IPS-18c (cell line): ENCODE measurements around the gene LRCH4.
A peak's percentile ranks its signal among the peaks of the same experiment; 100 is the strongest.
"Not testable (repeated sequence)": the region's sequence is repeated elsewhere in the genome, so short reads cannot be mapped to it uniquely, and the experiment has no call there.

Source experiments
- H3K4me3 ChIP-seq: 2 replicates; pipeline ENCODE4 v1.7.0; 2013; ENCODE audit warnings: low read depth, mild to moderate bottlenecking, low read length, moderate library complexity; ENCODE audit not compliant: insufficient read depth
- H3K9me3 ChIP-seq: one replicate; pipeline ENCODE4 v1.6.1; 2013; ENCODE audit warnings: mild to moderate bottlenecking, low read length, moderate library complexity; ENCODE audit not compliant: control insufficient read depth, insufficient read depth

Gene LRCH4

DNA sequence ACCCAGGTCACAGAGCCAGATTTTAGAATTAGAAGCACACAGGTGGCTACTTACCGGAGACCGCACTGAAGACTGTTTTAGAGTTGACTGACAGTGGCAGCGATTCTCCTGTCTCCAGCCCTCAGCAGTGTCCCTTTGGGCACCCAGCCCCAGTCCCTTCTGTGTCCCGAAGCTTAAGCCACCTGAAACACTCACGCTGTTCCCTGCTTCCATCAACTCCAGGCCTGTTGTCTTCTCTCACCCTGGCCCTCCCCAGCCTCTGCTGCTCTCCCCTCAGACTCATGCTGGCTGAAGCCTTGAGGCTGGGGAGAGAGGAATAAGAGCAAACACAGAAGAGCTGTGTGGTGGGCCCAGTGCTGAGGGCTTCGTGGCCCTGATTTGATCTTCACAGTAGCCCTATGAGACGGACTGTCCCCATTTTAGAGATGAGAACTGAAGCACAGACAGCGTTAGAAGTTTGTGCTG is 22.8 kb downstream of the LRCH4 start:
- Histone ChIP-seq H3K9me3 (no peaks in the 10 kb centered on the region), H3K4me3 (no peak overlapping the region)

DNA sequence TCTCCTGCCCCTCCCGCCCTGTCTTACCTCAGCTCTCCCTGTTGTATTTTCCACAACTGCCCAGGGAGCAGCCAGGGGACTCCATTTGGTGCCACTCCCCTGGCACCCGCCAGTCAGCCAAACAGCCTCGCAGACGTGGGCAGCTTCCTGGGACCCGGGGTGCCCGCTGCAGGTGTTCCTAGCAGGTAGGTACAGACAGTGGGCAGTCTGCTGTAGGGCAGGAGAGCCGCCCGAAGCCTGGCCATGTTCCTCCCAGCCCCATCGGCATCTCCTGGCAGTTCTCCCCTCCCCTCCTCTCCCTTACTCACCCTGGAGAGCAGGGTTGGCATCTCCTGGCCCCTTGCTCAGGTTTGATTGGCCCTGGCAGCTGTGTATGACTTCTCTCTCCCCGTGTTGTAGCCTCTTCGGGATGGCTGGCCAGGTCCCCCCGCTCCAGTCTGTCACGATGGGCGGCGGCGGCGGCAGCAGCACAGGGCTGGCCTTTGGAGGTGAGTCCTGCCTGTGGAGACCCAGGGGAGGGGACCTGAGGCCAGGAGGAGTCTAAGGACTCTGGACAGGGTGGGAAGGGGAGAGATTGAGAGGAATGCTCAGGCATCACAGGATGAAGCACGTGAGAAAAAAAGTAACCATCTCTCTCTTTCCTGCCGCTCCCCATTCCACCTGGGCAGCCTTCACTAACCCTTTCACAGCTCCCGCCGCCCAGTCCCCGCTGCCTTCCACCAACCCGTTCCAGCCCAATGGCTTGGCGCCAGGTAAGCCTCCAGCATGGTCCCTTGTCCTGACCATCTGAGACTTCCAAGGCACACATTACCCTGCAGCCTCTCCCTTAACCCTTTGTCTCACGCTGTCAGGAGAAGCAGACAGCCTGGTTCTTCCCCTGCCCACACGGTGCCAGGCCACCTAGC is 23.5 kb downstream of the LRCH4 start:
- H3K9me3 ChIP-seq: no peaks in the 10 kb centered on the region
- no peak overlapping the region for H3K4me3 ChIP-seq

- Histone ChIP-seq H3K9me3 (no peaks in the 10 kb centered on the region), H3K4me3 (no peak overlapping the region)
These were observed 24.3 kb downstream of the LRCH4 start for GRCh38 chr7:100561491-100562194.

- H3K4me3 ChIP-seq: no peak overlapping the region
- H3K9me3 ChIP-seq: no peaks in the 10 kb centered on the region
These were observed 26.8 kb downstream of the LRCH4 start for GRCh38 chr7:100559127-100559526.

DNA sequence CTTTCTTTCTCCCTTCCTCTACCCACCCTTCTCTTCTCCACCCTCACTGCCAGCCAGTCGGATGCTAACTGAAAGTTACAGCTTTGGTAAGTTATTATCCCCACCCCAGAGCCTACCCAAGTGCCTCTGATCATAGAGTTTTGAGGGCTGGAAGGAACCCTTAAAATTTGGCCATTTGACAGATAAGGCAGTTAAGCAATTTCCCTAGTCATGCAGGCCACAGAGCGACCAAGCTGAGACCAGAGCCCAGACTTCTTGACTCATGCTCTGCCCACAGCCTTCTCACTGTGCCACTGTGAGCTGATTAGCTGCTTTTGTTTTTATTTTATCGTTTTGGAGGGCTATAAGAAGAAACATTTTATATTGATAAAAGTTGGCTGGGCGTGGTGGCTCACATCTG is 29.4 kb downstream of the LRCH4 start:
- Histone ChIP-seq H3K9me3 (no peaks in the 10 kb centered on the region), H3K4me3 (no peak overlapping the region)

DNA sequence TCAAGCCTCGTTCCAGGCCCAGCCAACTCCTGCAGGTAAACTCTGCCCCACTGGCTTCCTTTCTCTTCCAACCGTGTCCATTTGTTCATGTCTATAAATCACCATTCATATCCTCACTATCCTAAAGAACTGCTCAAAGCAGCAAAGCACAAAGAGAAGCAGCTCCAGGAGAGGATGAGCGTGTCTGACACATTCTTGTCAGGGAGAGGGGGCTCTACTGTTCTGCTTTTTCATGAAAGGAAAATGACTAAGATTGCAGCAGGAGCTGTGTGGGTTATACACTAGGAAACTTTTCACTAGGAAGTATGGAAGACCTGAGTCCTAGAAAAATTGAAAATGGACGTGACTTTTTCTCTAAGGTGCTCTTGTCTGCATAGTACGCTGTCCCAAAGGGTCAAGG is 30.2 kb downstream of the LRCH4 start:
- H3K4me3 ChIP-seq: no peak overlapping the region
- no peaks in the 10 kb centered on the region for H3K9me3 ChIP-seq

DNA sequence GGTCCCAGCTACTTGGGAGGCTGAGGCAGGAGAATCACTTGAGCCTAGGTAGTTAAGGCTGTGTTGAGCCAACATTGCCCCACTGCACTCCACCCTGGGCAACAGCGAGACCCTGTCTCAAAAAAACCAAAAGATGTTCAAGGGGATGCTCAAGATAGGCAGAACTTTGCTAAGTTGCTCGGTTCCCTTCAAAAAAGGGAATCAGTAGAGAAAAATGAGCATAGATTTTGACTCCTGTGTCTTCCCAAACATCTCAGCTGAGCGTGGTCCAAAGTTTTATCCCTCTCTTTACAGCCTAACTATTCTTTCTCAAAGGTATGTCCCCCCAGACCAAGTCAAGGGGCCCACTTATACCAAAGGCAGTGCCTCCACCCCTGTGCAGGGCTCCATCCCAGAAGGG is 32.9 kb downstream of the LRCH4 start:
- H3K4me3 ChIP-seq: no peak overlapping the region

GRCh38 chr7:100552532-100552931 is 33.4 kb downstream of the LRCH4 start:
- no peaks in the 10 kb centered on the region for H3K9me3 ChIP-seq
- no peak overlapping the region for H3K4me3 ChIP-seq

More for the DNA sequence above, 32.9 kb downstream of the LRCH4 start:
- no peaks in the 10 kb centered on the region for H3K9me3 ChIP-seq

DNA sequence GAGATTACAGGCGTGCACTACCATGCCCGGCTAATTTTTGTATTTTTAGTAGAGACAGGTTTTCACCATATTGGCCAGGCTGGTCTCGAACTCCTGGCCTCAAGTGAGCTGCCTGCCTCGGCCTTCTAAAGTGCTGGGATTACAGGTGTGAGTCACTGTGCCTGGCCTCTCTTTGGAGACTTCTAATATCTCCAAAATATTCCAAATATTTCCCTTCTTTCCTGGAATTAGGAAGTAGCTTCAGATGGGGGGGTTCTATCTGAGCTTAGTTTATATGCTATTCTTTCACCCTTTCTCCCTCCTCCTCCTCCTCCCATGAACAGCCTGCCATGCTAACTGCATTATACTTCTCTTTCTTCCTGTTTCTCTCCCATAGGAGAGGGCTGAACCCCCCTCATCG is 37.5 kb downstream of the LRCH4 start:
- not testable (repeated sequence) for H3K4me3 ChIP-seq, H3K9me3 ChIP-seq

GRCh38 chr7:100547872-100548271 is 38.1 kb downstream of the LRCH4 start:
- no peak overlapping the region for H3K4me3 ChIP-seq
- H3K9me3 ChIP-seq: no peaks in the 10 kb centered on the region

DNA sequence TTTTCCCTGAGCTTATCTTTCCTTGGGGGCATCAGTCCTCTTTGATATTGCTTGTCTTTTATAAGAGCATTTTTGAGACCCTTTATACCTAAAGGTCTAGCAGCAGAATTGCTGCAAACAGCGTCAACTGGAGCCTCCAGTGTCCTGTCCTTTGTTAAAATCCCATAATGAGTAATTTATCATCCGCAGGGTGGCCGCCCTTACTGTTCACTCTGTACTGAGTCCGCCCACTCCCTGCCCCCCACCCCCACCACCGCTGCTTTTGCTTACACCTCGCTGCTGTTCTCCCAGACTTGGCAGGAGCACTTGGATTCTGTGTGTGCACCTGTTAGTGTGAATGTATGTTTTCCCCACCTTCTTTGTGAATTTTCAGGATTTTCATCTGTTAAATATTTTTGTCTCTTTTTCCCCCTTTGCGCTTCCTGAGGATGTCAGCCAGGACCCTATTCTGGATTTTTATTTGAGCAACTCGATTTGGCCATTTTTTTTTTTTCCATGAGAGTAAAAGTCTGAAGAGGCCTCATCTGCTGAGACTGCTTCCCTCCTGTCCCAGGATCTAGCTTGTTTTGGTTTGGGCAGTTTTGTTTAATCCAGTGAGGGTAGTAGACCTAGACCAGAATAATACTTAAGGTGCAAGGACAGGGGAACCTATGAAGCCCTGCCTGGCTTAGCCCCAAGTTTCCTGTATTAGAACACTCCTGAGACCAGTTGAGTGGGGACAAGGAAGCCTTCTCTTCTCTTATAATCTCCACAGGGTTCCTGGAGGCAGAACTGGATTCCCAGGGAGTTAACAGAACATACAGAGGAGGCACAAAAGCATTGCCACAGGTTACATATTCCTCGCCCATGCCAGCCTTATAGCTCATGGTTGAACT is 38.8 kb downstream of the LRCH4 start:
- Histone ChIP-seq H3K4me3 (no peak overlapping the region), H3K9me3 (no peaks in the 10 kb centered on the region)

- Histone ChIP-seq H3K9me3 (no peaks in the 10 kb centered on the region), H3K4me3 (no peak overlapping the region)
These were observed 39.6 kb downstream of the LRCH4 start for GRCh38 chr7:100546129-100546925.

DNA sequence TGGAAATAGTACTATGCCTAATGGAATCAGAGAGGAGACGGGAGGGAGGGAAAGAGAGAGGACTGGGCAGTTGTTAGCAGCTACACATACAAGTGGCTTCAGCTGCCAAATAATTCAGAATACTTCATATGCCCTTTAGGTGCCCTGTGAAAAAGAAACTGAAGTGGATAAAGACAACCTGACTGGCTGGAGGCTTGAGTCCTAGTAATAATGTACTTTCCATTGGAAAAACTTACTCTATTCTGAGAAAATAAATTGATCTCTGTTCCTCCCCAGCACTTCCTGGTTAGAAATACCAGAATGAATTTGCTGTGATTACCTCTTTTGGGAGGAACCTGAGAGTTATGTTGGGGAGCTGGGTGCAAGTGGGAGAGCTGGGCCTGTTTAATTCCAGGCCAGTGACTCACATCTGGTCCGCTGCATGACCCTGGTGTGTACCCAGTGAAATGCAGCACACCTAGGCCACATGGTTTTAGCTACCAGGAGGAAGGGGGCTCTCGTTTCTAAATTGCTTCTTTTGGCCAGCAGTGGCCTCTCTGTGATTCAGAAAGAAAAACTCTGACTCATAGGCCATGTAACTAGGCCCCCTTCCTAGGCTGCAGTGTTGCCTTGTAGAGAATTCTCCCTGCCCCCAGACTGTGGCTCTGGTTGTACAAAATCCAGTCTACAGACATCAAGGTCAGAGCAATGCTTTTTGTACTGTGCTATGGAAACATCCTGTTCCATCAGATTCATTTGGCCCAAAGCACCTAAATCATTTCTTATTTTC is 40.4 kb downstream of the LRCH4 start:
- Histone ChIP-seq H3K4me3 (no peak overlapping the region), H3K9me3 (no peaks in the 10 kb centered on the region)

- no peaks in the 10 kb centered on the region for H3K9me3 ChIP-seq
- H3K4me3 ChIP-seq: no peak overlapping the region
These were observed 41.0 kb downstream of the LRCH4 start for GRCh38 chr7:100544967-100545359.

GRCh38 chr7:100544386-100544785 is 41.5 kb downstream of the LRCH4 start:
- Histone ChIP-seq H3K4me3 (0 out of 2 replicates have a peak overlapping the region, but pooled peaks have one; percentile 2), H3K9me3 (no peaks in the 10 kb centered on the region)

GRCh38 chr7:100543586-100543985 is 42.3 kb downstream of the LRCH4 start:
- Histone ChIP-seq H3K4me3 (no peak overlapping the region), H3K9me3 (no peaks in the 10 kb centered on the region)
